T-helper 17 cell (primary cell): ENCODE data around the gene MCM5. TPM values are rescaled to one million over a fixed set of nuclear protein-coding genes. Genes with fewer than 3 reads are reported as not detected.
"Not testable (repeated sequence)": the region's sequence is repeated elsewhere in the genome, so short reads cannot be mapped to it uniquely, and the experiment has no call there.

Experiments
- ATAC-seq: fragments of 150-1000 bp; cut with Tn5 transposase; 2 replicates; pipeline ENCODE4 v1.10.0; 2021; ENCODE audit warnings: mild to moderate bottlenecking, moderate library complexity
- DNase-seq, 3 donors: peaks; one replicate each; pipeline versions ENCODE4 v3.0.0 to v3.0.0-alpha.2; 2020 to 2021
- H3K9me3 ChIP-seq: one replicate; pipeline ENCODE4 v1.7.0; 2013; ENCODE audit warnings: low read length, mild to moderate bottlenecking; ENCODE audit not compliant: control insufficient read depth, poor library complexity, severe bottlenecking
- H3K27ac Mint-ChIP-seq: one replicate; pipeline ENCODE4 v1.8.0; 2022; ENCODE audit warnings: mild to moderate bottlenecking, moderate library complexity, mixed read lengths
- H3K27me3 Mint-ChIP-seq: one replicate; pipeline ENCODE4 v1.8.0; 2022; ENCODE audit warnings: mixed read lengths
- H3K36me3 Mint-ChIP-seq: one replicate; pipeline ENCODE4 v1.8.0; 2022; ENCODE audit warnings: low read depth, mixed read lengths
- H3K4me1 Mint-ChIP-seq: one replicate; pipeline ENCODE4 v1.8.0; 2022; ENCODE audit warnings: mild to moderate bottlenecking, mixed read lengths
- H3K4me3 Mint-ChIP-seq: one replicate; pipeline ENCODE4 v1.8.0; 2022; ENCODE audit warnings: mild to moderate bottlenecking, moderate library complexity, mixed read lengths
- total RNA-seq, 4 donors: library from RNA in 2 of 4; stranded (reverse) in 2 of 4; gene quantifications; one replicate each; pipeline ENCODE4 v1.2.3 and lab custom pipeline; 2022 to 2026

Gene MCM5
- total RNA-seq, 2 donors from 2014 or later: 22.6 to 32.6 TPM

DNA sequence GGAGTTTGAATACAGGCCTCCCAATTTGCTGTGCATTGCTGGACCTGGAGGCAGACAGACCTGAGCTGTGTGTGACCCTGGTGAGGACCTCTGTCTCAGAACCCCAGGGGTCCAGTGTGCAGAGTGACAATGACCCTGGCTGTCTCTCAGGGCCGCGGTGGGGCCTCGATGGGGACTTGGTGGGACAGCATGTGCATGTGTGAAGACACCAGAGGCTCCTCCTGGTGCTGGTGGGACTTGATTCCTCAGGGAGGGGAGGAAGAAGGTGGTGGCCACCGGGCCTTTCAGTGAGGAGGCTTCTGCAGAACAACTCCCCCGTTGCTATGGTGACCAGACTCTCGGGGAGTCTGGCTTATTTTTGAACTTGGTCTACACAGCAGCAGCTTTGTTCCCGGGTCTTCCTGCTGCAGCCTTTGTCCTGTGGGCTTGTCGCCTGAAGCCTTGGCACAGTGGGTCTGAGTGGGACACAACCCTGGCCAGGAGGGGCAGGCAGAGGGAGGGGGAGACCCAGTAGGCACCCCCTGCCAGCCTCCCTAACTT lies 35.3 kb downstream of the MCM5 start:
- no peak for ATAC-seq
- H3K4me1 Mint-ChIP-seq: no peaks in the 10 kb centered on the region
- no peak overlapping the region for H3K27ac Mint-ChIP-seq
- no peak for DNase-seq
- H3K27me3 Mint-ChIP-seq: no peaks in the 10 kb centered on the region
- no peak overlapping the region for H3K4me3 Mint-ChIP-seq
- peaks cover 7% of the 10 kb centered on the region for H3K36me3 Mint-ChIP-seq
- H3K9me3 ChIP-seq: no peaks in the 10 kb centered on the region

DNA sequence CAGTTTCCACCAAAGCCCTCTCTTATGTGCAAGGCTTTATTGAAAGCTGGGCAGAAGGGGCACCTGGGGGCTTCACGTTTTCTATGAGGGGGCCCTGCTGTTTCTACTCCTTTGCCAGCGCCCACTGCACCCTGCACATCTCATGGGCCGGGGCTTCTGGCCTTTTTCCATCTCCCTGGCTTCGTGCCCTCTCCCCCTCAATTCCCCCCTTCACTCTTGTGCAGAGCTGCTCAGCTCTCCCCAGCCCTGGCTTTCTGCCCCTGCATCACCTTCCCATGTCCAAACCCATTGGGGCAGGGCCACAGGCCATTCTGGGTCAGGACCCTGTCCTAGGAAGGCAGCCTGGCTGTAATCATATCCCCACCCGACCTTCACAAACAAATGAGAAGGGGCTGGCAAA lies 36.5 kb downstream of the MCM5 start:
- Mint-ChIP-seq H3K4me3 (no peak overlapping the region), H3K36me3 (peaks cover 7% of the 10 kb centered on the region), H3K4me1 (no peaks in the 10 kb centered on the region), H3K27ac (no peak overlapping the region), H3K27me3 (no peaks in the 10 kb centered on the region)
- no peak for DNase-seq
- ATAC-seq: no peak
- H3K9me3 ChIP-seq: no peaks in the 10 kb centered on the region

DNA sequence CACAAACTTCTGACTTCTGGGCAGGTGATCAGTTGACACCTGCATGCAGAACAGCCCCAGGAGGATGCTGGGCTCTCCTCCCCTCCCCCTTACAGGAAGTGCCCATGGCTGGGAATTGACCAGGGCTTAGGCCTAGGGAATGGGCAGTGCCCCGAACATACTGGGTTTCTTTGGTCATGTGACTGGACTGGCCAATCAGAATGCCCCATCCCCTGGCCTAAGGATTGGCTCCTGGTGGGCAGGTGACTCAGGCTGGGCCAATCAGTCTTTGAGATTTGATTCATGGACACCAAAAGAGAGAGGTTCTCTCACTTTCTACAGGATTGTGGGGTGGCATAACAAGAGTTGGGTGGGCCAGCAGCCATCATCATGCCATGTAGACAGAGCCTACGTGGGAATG lies 37.1 kb downstream of the MCM5 start:
- no peak for DNase-seq
- H3K36me3 Mint-ChIP-seq: peaks cover 7% of the 10 kb centered on the region
- no peaks in the 10 kb centered on the region for H3K27me3 Mint-ChIP-seq
- peak overlapping the region; percentile 41 for H3K27ac Mint-ChIP-seq
- no peak for ATAC-seq
- no peaks in the 10 kb centered on the region for H3K9me3 ChIP-seq
- H3K4me3 Mint-ChIP-seq: no peak overlapping the region
- no peaks in the 10 kb centered on the region for H3K4me1 Mint-ChIP-seq

DNA sequence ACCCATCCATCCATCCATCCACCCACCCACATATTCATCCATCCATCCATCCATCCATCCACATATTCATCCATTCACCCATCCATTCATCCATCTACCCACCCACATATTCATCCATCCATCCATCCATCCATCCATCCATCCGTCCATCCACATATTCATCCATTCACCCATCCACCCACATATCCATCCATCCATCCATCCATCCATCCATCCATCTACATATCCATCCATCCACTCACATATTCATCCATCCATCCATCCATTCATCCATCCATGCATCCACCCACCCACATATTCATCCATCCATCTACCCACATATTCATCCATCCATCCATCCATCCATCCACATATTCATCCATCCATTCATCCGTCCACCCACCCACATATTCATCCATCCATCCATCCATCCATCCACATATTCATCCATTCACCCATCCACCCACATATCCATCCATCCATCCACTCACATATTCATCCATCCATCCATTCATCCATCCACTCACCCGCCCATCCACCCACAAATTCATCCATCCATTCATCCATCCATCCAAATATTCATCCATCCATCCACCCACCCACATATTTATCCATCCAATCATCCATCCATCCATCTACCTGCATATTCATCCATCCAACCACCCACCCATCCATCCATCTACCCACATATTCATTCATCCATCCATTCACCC lies 38.9 kb downstream of the MCM5 start:
- not testable (repeated sequence) for H3K4me1 Mint-ChIP-seq, H3K9me3 ChIP-seq, H3K4me3 Mint-ChIP-seq, ATAC-seq, DNase-seq, H3K27me3 Mint-ChIP-seq, H3K27ac Mint-ChIP-seq, H3K36me3 Mint-ChIP-seq

DNA sequence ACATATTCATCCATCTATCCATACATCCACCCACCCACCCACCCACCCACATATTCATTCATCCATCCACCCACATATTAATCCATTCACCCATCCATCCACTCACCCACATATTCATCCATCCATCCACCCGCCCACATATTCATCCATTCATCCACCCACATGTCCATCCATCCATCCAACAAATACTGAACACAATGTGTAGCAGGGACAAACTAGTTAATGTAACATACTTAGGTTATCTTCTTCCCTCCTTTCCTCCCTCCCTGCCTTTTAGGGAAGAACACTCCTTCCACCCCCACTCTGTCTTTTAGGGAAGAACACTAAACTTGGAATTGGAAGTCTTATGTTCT lies 39.4 kb downstream of the MCM5 start:
- peaks cover 7% of the 10 kb centered on the region for H3K36me3 Mint-ChIP-seq
- ATAC-seq (no peak), DNase-seq (no peak)
- no peaks in the 10 kb centered on the region for H3K27me3 Mint-ChIP-seq
- peak overlapping the region; percentile 29 for H3K27ac Mint-ChIP-seq
- H3K4me3 Mint-ChIP-seq: no peak overlapping the region
- H3K4me1 Mint-ChIP-seq: peaks cover 3% of the 10 kb centered on the region
- H3K9me3 ChIP-seq: no peaks in the 10 kb centered on the region

DNA sequence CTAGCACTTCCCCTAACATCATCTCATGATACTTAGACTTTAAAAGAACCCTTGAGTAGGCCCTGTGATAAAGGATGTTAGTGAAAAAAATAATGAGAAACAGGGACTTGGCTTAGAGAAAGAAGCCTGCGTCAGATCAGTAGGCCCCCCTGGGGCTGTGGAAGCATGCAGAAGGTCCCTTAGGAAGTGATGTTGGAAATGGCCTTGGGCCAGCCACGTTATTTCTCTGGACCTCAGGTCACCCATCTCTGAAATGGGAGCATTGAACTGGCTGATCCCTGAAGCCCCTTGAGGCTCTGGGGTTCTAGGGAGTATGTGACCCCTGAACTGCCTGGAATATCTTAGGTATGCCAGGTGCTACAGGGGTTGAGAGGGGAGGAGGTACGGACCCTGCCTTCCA lies 40.2 kb downstream of the MCM5 start:
- no peaks in the 10 kb centered on the region for H3K9me3 ChIP-seq
- H3K27ac Mint-ChIP-seq: peak overlapping the region; percentile 29
- peaks cover 3% of the 10 kb centered on the region for H3K4me1 Mint-ChIP-seq
- no peak for ATAC-seq
- H3K27me3 Mint-ChIP-seq: no peaks in the 10 kb centered on the region
- no peak for DNase-seq
- H3K36me3 Mint-ChIP-seq: peaks cover 7% of the 10 kb centered on the region
- no peak overlapping the region for H3K4me3 Mint-ChIP-seq

DNA sequence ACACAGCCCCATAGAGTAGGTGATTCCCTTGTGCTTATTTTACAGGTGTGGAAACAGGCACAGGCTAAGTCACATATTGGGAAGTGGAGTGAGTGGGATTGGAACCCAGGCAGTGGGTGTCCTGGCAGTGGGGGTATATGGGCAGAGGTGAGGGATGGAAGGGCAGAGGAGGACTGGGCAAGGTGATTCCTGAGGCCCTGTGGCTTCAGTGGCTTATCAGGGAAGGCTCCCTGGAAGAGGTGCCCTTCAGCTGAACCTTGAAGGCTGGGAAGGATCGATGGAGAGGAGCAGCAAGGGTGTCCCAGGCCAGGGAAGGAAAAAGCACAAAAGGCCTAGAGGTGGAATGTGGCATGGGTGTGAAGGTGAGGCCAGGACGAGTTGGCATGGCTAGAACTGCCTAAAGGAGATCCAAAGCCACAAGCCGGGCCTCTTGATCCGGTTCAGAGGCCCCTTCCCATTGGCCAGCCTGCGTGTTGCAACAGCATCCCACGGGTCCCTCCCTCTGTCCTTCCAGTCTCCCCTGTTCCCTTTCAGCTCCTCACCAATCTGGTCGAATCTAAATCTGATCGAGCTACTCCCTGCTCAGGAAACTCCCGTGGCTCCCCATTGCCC lies 41.7 kb downstream of the MCM5 start:
- peaks cover 7% of the 10 kb centered on the region for H3K36me3 Mint-ChIP-seq
- no peaks in the 10 kb centered on the region for H3K27me3 Mint-ChIP-seq
- DNase-seq: no peak
- no peaks in the 10 kb centered on the region for H3K9me3 ChIP-seq
- peaks cover 3% of the 10 kb centered on the region for H3K4me1 Mint-ChIP-seq
- peak overlapping the region; percentile 74 for H3K27ac Mint-ChIP-seq
- ATAC-seq: no peak
- no peak overlapping the region for H3K4me3 Mint-ChIP-seq

DNA sequence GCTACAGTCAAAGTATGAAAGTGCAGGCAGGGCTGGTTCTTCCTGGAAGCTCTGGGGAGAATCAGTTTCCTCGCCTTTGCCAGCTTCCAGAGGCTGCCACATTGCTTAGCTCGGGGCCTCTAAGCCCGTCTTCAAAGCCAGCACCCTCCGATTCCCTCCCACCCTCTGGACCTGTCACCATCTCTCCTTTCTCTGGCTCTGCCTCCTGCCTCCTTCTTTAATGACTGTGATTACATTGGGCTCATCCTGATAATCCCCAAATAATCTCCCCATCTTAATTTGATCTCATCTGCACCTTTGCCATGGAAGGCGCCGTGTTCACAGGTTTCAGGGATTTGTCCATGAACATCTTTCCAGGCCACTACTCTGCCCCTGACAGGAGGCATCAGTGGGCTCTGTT lies 42.5 kb downstream of the MCM5 start:
- Mint-ChIP-seq H3K27ac (no peak overlapping the region), H3K36me3 (peaks cover 7% of the 10 kb centered on the region), H3K4me1 (peaks cover 3% of the 10 kb centered on the region), H3K27me3 (no peaks in the 10 kb centered on the region), H3K4me3 (no peak overlapping the region)
- DNase-seq: no peak
- no peak for ATAC-seq
- H3K9me3 ChIP-seq: no peaks in the 10 kb centered on the region

DNA sequence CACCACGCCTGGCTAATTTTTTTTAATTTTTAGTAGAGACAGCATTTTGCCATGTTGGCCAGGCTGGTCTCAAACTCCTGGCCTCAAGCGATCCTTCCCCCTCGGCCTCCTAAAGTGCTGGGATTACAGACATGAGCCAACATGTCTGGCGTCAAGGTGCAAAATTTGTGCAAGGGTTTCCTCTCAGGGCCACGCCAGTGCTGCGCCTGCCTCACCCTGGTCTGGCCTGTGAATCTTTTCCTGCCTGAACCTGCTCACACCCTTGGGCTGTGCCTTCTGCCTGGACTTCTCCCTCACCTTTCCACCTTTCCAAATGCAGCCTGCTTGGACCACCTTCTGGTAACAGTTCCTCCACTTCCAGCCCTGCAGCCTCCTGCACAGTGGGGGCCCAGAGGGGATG lies 43.4 kb downstream of the MCM5 start:
- H3K4me3 Mint-ChIP-seq: no peak overlapping the region

DNA sequence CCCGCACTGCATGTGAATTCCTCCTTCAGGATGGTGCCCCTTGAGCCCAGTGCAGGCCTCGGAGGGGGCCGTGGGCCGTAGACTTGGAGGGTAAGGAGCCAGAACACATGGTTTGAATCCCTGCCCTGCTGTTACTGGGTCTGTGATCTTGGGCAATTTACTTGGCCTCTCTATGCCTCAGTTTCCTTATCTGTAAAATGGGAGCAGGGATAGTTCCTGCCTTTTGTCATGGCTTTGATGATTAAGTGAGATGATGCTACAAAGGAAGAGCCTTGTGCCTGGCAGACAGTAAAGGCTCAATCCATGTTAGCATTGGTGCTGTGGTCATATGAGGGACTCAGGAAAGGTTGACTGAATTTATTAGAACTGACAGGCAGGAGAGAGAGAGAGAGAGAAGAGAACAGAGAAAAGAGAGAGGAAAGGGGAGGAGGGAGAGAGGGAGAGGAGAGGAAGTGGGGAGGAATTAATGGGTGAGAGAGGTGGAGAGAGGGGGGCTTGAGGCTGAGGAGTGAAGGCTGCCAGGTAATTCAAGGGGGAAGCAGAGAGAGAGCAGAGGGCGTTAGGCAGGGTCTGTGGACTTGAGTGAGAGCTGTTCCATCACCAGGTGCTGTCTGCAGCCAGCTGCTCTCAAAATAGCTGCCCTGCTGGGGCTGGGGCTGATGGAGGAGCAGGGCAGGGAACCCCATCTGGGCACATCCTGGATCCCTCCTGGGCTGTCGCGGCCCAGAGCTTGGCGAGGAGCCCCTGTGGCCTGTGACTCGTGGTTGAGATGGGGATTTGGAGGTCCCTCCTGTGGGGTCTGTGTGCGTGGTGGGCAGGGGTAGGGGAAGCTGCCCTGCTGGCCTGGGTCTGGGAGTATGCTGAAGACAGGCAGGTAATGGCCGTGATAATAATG lies 44.1 kb downstream of the MCM5 start:
- DNase-seq (no peak), ATAC-seq (no peak)
- H3K27ac Mint-ChIP-seq: peak overlapping the region; percentile 2

More for the DNA sequence above, 43.4 kb downstream of the MCM5 start:
- H3K36me3 Mint-ChIP-seq: peaks cover 6% of the 10 kb centered on the region
- no peaks in the 10 kb centered on the region for H3K27me3 Mint-ChIP-seq
- H3K9me3 ChIP-seq: no peaks in the 10 kb centered on the region
- no peak for ATAC-seq
- no peak for DNase-seq
- H3K27ac Mint-ChIP-seq: no peak overlapping the region
- peaks cover 5% of the 10 kb centered on the region for H3K4me1 Mint-ChIP-seq

DNA sequence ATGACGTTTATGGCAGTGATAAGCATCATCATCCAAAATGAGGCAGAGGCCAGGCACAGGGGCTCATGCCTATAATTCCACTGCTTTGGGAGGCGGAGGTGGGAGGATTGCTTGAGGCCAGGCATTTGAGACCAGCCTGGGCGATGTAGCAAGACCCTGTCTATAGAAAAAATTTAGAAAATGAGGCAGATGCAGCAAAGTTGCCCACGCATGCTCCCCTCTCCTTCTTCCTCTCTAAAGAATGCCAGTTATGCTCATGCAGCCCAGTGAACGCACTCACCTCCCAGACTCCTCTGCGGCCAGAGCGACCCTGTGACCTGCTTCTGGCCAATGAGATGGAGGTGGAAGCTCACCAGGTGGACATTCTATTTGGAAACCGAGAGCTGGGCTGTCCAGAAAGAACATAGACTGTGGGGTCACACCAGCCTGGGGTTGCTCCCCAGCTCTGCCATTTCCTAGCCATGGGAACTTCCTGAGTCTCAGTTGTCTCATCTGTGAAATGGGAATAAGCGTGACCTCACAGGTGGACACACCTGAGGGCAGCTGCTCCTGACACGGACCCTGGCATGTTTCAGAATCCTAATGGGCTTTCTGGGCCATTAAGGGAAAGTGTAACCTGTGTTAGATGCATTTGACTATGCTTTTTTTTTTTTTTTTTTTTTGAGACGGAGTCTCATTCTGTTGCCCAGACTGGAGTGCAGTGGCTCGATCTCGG lies 44.9 kb downstream of the MCM5 start:
- H3K36me3 Mint-ChIP-seq: no peaks in the 10 kb centered on the region
- no peak overlapping the region for H3K27ac Mint-ChIP-seq
- no peak overlapping the region for H3K4me3 Mint-ChIP-seq
- no peaks in the 10 kb centered on the region for H3K27me3 Mint-ChIP-seq
- DNase-seq (no peak), ATAC-seq (no peak)
- H3K4me1 Mint-ChIP-seq: peaks cover 6% of the 10 kb centered on the region
- H3K9me3 ChIP-seq: no peaks in the 10 kb centered on the region

More for the DNA sequence above, 44.1 kb downstream of the MCM5 start:
- H3K4me1 Mint-ChIP-seq: peaks cover 6% of the 10 kb centered on the region
- no peaks in the 10 kb centered on the region for H3K27me3 Mint-ChIP-seq
- H3K9me3 ChIP-seq: no peaks in the 10 kb centered on the region
- peaks cover 2% of the 10 kb centered on the region for H3K36me3 Mint-ChIP-seq
- no peak overlapping the region for H3K4me3 Mint-ChIP-seq

DNA sequence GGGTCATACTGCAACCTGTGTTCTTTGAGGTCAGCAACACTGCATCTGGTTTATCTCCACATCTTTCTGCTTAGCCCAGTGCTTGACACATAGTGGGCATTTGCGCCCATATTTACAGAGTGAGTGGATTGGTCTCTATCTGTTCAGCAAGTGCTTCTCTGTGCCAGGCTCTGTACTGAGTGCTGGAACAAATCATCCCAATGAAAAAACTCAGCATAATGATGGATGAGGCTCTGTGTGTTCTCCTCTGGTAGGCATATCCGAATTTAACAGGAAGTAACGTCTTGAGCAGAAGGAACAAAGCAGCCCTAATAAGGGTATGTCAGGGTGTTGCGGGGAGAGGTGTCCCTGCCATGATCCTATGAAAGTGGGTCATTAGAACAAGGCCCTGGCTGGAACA lies 46.0 kb downstream of the MCM5 start:
- Mint-ChIP-seq H3K27me3 (no peaks in the 10 kb centered on the region), H3K4me3 (no peak overlapping the region), H3K4me1 (peaks cover 7% of the 10 kb centered on the region), H3K36me3 (peaks cover 2% of the 10 kb centered on the region), H3K27ac (no peak overlapping the region)
- no peak for ATAC-seq
- no peaks in the 10 kb centered on the region for H3K9me3 ChIP-seq
- no peak for DNase-seq

DNA sequence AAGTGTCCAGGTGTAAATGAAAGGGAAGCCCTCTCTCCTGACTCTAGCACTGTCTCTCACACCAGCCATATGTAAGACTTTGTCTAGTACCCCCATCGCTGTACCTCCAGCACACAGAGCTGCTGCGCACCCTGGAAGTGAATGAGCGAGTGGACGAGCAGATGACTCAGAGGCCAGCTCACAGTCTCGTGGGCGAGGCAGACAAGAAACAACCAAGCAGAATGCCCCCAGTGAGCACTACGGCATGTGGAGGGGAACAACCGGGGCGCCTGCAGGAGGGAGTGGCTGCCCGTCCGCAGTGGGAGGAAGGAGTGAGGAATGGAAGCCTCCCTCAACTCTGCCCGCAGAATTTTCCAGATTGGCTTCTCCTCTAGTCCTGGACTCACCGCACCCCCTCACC lies 46.4 kb downstream of the MCM5 start:
- no peaks in the 10 kb centered on the region for H3K9me3 ChIP-seq
- DNase-seq (no peak), ATAC-seq (no peak)
- no peak overlapping the region for H3K4me3 Mint-ChIP-seq
- H3K36me3 Mint-ChIP-seq: peaks cover 2% of the 10 kb centered on the region
- H3K4me1 Mint-ChIP-seq: peaks cover 9% of the 10 kb centered on the region
- no peak overlapping the region for H3K27ac Mint-ChIP-seq
- no peaks in the 10 kb centered on the region for H3K27me3 Mint-ChIP-seq
